Measurements from ENCODE around the gene DNAJC16. TPM values are rescaled to one million over a fixed set of nuclear protein-coding genes. Genes with fewer than 3 reads are reported as not detected.
"Not testable (repeated sequence)": the region's sequence is repeated elsewhere in the genome, so short reads cannot be mapped to it uniquely, and the experiment has no call there.

DNAJC16 gene
- total RNA-seq, 1 donor from 2014 or later, result 20.7 TPM

GRCh38 chr1:15506831-15507230 is 19.8 kb upstream of the DNAJC16 start:
- DNase-seq (ENCODE audit: extremely low read depth, low read depth, low spot score), result no peak

- no peak for DNase-seq (ENCODE audit: extremely low read depth, low read depth, low spot score)
Observed at GRCh38 chr1:15507278-15507677, 19.4 kb upstream of the DNAJC16 start.

- DNase-seq (ENCODE audit: extremely low read depth, low read depth, low spot score), result no peak
Observed at GRCh38 chr1:15508700-15509487, 17.8 kb upstream of the DNAJC16 start.

- no peak for DNase-seq (ENCODE audit: extremely low read depth, low read depth, low spot score)
Observed at GRCh38 chr1:15509586-15509985, 17.1 kb upstream of the DNAJC16 start.

- no peak for DNase-seq (ENCODE audit: extremely low read depth, low read depth, low spot score)
Observed at GRCh38 chr1:15510611-15511405, 15.8 kb upstream of the DNAJC16 start.

- no peak for DNase-seq (ENCODE audit: extremely low read depth, low read depth, low spot score)
Observed at GRCh38 chr1:15513192-15513591, 13.5 kb upstream of the DNAJC16 start.

- DNase-seq (ENCODE audit: extremely low read depth, low read depth, low spot score), result no peak
Observed at GRCh38 chr1:15513919-15514318, 12.7 kb upstream of the DNAJC16 start.

GRCh38 chr1:15514557-15514956 is 12.1 kb upstream of the DNAJC16 start:
- not testable (repeated sequence) for DNase-seq (ENCODE audit: extremely low read depth, low read depth, low spot score)

GRCh38 chr1:15515022-15515663 is 11.5 kb upstream of the DNAJC16 start:
- no peak for DNase-seq (ENCODE audit: extremely low read depth, low read depth, low spot score)

- no peak for DNase-seq (ENCODE audit: extremely low read depth, low read depth, low spot score)
Observed at GRCh38 chr1:15519625-15520024, 7.0 kb upstream of the DNAJC16 start.

GRCh38 chr1:15521206-15521906 is 5.3 kb upstream of the DNAJC16 start:
- not testable (repeated sequence) for DNase-seq (ENCODE audit: extremely low read depth, low read depth, low spot score)

GRCh38 chr1:15522551-15522950 is 4.1 kb upstream of the DNAJC16 start:
- DNase-seq (ENCODE audit: extremely low read depth, low read depth, low spot score), result no peak

GRCh38 chr1:15523104-15524020 is 3.3 kb upstream of the DNAJC16 start:
- no peak for DNase-seq (ENCODE audit: extremely low read depth, low read depth, low spot score)

GRCh38 chr1:15524021-15524282 is 2.7 kb upstream of the DNAJC16 start, which contains the start of gene CASP9:
CASP9 (minus strand) TSS chr1:15524215; CDS start chr1:15524200, 15 bp downstream.
- no peak for DNase-seq (ENCODE audit: extremely low read depth, low read depth, low spot score)

- DNase-seq (ENCODE audit: extremely low read depth, low read depth, low spot score), result peak; percentile 41
Observed at GRCh38 chr1:15524283-15525049, 2.2 kb upstream of the DNAJC16 start.

GRCh38 chr1:15525050-15526020 is 1.3 kb upstream of the DNAJC16 start:
- DNase-seq (ENCODE audit: extremely low read depth, low read depth, low spot score), result peak; percentile 89

GRCh38 chr1:15526021-15526489 is 593 bp upstream of the DNAJC16 start:
- no peak for DNase-seq (ENCODE audit: extremely low read depth, low read depth, low spot score)

GRCh38 chr1:15531003-15531402 is 4.4 kb downstream of the DNAJC16 start:
- DNase-seq (ENCODE audit: extremely low read depth, low read depth, low spot score), result no peak
